Spleen (tissue), 7 donors: ENCODE results near the gene PCBP3.

Experiments used
- CTCF ChIP-seq, 11 experiments: fragments of 200-600 bp in 7 of 11; fragments of 450-650 bp in 4 of 11; sonication (generic) in 4 of 11; IDR thresholded peaks in 8 of 11; conservative IDR thresholded peaks in 3 of 11; 1 replicate in 7 of 11; 2 replicates in 4 of 11; pipeline versions ENCODE4 v1.4.0 to v1.8.0; 2016 to 2021; ENCODE audit warnings: antibody characterized with exemption in 11 of 11, inconsistent platforms in 4 of 11, mild to moderate bottlenecking in 1 of 11
- POLR2A ChIP-seq, 3 donors: fragments of 450-650 bp; IDR thresholded peaks; one replicate each; pipeline ENCODE4 v1.5.1; 2017; ENCODE audit warnings: antibody characterized with exemption in 3 of 3, mild to moderate bottlenecking in 1 of 3
- donor health status: DM: no; HTN: no; CAD: no; lungs with moderate emphysema.
- donor health status: DM: no; HTN: no; CAD: no.
- donor health status: DM: no; HTN: no; CAD: no.

- TF ChIP-seq CTCF (IDR thresholded peaks at IDR 0.05 in 8 of 11, conservative IDR thresholded peaks at IDR 0.05 in 3 of 11) (no peak), POLR2A (IDR thresholded peaks at IDR 0.05) (no peak)
Observed at GRCh38 chr21:45910155-45910547, 266.6 kb downstream of the PCBP3 start.
